Esophagus squamous epithelium (tissue), 4 donors: ENCODE measurements around the gene KIF21B.

Source experiments
- CTCF ChIP-seq, 6 experiments: fragments of 450-650 bp in 4 of 6; fragments of 200-600 bp in 2 of 6; sonication (generic) in 2 of 6; IDR thresholded peaks; one replicate each; pipeline ENCODE4 v1.5.1; 2016 to 2019; ENCODE audit warnings: antibody characterized with exemption in 6 of 6, mild to moderate bottlenecking in 4 of 6, moderate library complexity in 4 of 6
- POLR2A ChIP-seq, 4 donors: fragments of 450-650 bp; IDR thresholded peaks; one replicate each; pipeline ENCODE4 v1.6.1; 2017; ENCODE audit warnings: antibody characterized with exemption in 4 of 4, mild to moderate bottlenecking in 4 of 4, moderate library complexity in 3 of 4

GRCh38 chr1:201011616-201012015, 11.9 kb downstream of the KIF21B start:
- no peak for TF ChIP-seq CTCF (IDR thresholded peaks at IDR 0.05)
- TF ChIP-seq POLR2A (IDR thresholded peaks at IDR 0.05): no peak
